Effector memory CD4-positive, alpha-beta T cell (primary cell): ENCODE data around the gene ALPK3.
A peak's percentile ranks its signal among the peaks of the same experiment; 100 is the strongest.
"Not testable (repeated sequence)": the region's sequence is repeated elsewhere in the genome, so short reads cannot be mapped to it uniquely, and the experiment has no call there.

Experiments
- DNase-seq, 3 donors: peaks; one replicate each; pipeline ENCODE4 v3.0.0-alpha.2; 2020
- H3K27ac ChIP-seq: 2 replicates; pipeline ENCODE4 v1.7.0; 2013; ENCODE audit warnings: mild to moderate bottlenecking, low read length, moderate library complexity; ENCODE audit not compliant: insufficient read depth, poor library complexity, severe bottlenecking
- H3K27me3 ChIP-seq: replicated peaks from 2 replicates; pipeline ENCODE4 v1.7.0; 2013; ENCODE audit warnings: mild to moderate bottlenecking, low read length; ENCODE audit not compliant: insufficient read depth, control insufficient read depth, poor library complexity, severe bottlenecking
- H3K36me3 ChIP-seq: 2 replicates; pipeline ENCODE4 v1.7.0; 2013; ENCODE audit warnings: mild to moderate bottlenecking, low read length, moderate library complexity; ENCODE audit not compliant: control insufficient read depth, insufficient read depth
- H3K4me1 ChIP-seq: 2 replicates; pipeline ENCODE4 v1.7.0; 2013; ENCODE audit warnings: low read length, mild to moderate bottlenecking; ENCODE audit not compliant: control insufficient read depth, insufficient read depth, poor library complexity, severe bottlenecking
- H3K4me3 ChIP-seq: 2 replicates; pipeline ENCODE4 v1.7.0; 2013; ENCODE audit warnings: low read length, low read depth, mild to moderate bottlenecking; ENCODE audit not compliant: insufficient read depth, poor library complexity, severe bottlenecking
- H3K9me3 ChIP-seq: 2 replicates; pipeline ENCODE4 v1.7.0; 2013; ENCODE audit warnings: mild to moderate bottlenecking, low read length, moderate library complexity; ENCODE audit not compliant: control insufficient read depth

Gene ALPK3

DNA sequence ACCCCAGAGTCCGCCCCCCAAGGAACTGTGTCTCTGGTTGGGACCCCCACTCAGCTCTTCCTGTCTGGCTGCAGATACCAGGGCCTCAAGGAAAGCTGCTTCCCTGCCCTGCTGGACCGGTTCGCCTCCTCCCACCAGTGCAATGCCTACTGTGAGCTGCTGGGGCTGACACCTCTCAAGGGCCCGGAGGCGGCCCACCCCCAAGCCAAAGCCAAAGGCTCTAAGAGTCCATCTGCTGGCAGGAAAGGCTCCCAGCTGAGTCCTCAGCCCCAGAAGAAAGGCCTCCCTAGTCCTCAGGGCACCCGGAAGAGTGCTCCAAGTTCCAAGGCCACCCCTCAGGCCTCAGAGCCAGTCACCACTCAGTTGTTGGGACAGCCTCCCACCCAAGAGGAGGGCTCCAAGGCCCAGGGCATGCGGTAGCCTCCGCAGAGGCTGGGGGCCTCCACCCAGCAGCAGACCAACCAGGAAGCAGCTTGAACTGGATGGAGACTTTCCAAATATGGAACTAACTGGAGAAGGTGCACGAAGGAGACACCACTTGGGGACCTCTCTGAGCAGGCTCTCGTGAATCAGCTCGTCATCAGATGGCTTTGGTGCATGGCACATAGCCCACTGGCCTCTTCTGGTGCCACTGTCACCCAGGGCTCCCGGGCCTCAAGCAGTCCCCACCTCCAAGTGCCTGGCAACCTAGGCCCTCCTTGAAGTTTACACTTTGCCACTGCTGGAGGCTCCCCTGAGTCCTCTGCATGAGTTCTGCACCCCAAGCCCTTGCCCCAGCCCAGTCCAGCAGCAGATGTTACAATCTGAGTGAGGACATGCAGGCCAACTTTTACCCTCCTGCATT is 51.1 kb downstream of the ALPK3 start:
- Histone ChIP-seq H3K4me3 (no peak overlapping the region), H3K27ac (no peak overlapping the region), H3K36me3 (no peaks in the 10 kb centered on the region), H3K9me3 (no peaks in the 10 kb centered on the region), H3K4me1 (no peaks in the 10 kb centered on the region), H3K27me3 (no peaks in the 10 kb centered on the region)
- no peak for DNase-seq

- no peak overlapping the region for H3K4me3 ChIP-seq
- H3K36me3 ChIP-seq, result no peaks in the 10 kb centered on the region
- no peaks in the 10 kb centered on the region for H3K27me3 ChIP-seq
- H3K9me3 ChIP-seq, result no peaks in the 10 kb centered on the region
- no peaks in the 10 kb centered on the region for H3K4me1 ChIP-seq
- H3K27ac ChIP-seq, result no peak overlapping the region
- DNase-seq, result no peak
Measured at GRCh38 chr15:84869510-84869909, 52.4 kb downstream of the ALPK3 start.

DNA sequence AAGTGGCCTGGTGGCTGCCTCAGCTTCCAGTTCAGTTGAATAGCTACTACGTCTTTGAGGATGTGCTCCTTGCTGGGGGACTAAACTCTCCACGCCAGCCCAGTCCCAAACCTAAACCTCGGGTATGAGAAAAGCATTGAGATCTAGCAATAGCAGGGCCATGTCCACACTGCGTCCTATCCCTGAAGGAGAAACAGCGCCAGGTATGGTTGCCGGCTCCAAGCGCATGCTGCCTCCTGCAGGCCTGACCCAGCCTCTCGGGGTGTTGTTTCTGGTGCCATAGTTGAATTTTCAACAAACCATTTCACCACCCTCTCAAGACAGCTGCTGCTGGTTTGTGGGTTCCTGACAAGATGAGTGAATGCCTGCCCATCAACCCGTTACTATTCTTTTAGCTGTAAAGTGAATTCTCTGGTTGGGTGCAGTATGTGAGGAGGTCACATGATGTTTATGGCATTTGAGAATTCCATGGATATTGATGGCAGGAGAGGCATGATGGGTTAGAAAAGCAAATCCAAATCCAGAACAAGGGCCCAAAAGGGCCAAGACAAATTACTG is 54.4 kb downstream of the ALPK3 start:
- Histone ChIP-seq H3K27me3 (no peaks in the 10 kb centered on the region), H3K9me3 (no peaks in the 10 kb centered on the region), H3K27ac (no peak overlapping the region), H3K4me1 (no peaks in the 10 kb centered on the region), H3K36me3 (no peaks in the 10 kb centered on the region), H3K4me3 (no peak overlapping the region)
- DNase-seq, result no peak

GRCh38 chr15:84872009-84872910 is 55.1 kb downstream of the ALPK3 start:
- no peaks in the 10 kb centered on the region for H3K36me3 ChIP-seq
- no peaks in the 10 kb centered on the region for H3K27me3 ChIP-seq
- DNase-seq, result no peak
- H3K4me3 ChIP-seq, result no peak overlapping the region
- no peak overlapping the region for H3K27ac ChIP-seq
- no peaks in the 10 kb centered on the region for H3K9me3 ChIP-seq
- no peaks in the 10 kb centered on the region for H3K4me1 ChIP-seq

GRCh38 chr15:84873997-84874396 is 56.8 kb downstream of the ALPK3 start:
- Histone ChIP-seq H3K27ac (no peak overlapping the region), H3K4me3 (no peak overlapping the region), H3K9me3 (no peaks in the 10 kb centered on the region), H3K36me3 (no peaks in the 10 kb centered on the region), H3K4me1 (no peaks in the 10 kb centered on the region), H3K27me3 (no peaks in the 10 kb centered on the region)
- DNase-seq, result no peak

GRCh38 chr15:84874981-84875699 is 58.0 kb downstream of the ALPK3 start:
- DNase-seq, result no peak
- Histone ChIP-seq H3K9me3 (no peaks in the 10 kb centered on the region), H3K4me3 (no peak overlapping the region), H3K27me3 (no peaks in the 10 kb centered on the region), H3K36me3 (no peaks in the 10 kb centered on the region), H3K4me1 (no peaks in the 10 kb centered on the region), H3K27ac (no peak overlapping the region)

GRCh38 chr15:84876269-84876668 is 59.1 kb downstream of the ALPK3 start:
- Histone ChIP-seq H3K4me3 (no peak overlapping the region), H3K27ac (no peak overlapping the region), H3K36me3 (no peaks in the 10 kb centered on the region), H3K9me3 (no peaks in the 10 kb centered on the region), H3K27me3 (no peaks in the 10 kb centered on the region), H3K4me1 (no peaks in the 10 kb centered on the region)
- no peak for DNase-seq

- not testable (repeated sequence) for DNase-seq, H3K27ac ChIP-seq, H3K4me1 ChIP-seq
Measured at GRCh38 chr15:84877701-84878100, 60.5 kb downstream of the ALPK3 start.

DNA sequence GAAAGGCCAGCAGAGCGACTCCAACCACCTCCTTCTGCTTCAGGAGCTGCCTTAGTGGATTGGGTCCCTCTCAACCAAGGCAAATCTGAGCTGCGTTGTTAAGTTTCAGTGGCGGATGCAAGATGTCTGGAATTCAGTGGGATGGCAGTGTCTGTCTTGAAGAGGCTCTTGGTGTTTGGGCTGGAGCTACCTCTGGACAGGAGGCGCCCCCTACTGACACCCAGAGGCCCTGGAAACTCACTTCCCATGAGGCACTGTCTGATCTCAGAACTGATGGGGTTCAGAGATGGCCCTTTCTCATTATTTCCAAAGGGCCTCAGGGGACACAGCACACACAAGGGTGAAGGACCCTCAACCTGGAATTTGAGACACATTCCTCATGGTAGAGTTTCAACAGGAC is 61.3 kb downstream of the ALPK3 start:
- Histone ChIP-seq H3K9me3 (no peaks in the 10 kb centered on the region), H3K4me3 (no peak overlapping the region), H3K27me3 (no peaks in the 10 kb centered on the region), H3K4me1 (no peaks in the 10 kb centered on the region), H3K27ac (no peak overlapping the region), H3K36me3 (no peaks in the 10 kb centered on the region)
- peak in 1 of 3 donors; percentile 36 for DNase-seq

More at GRCh38 chr15:84877701-84878100, 60.5 kb downstream of the ALPK3 start:
- not testable (repeated sequence) for H3K4me3 ChIP-seq, H3K9me3 ChIP-seq, H3K36me3 ChIP-seq, H3K27me3 ChIP-seq
